HG03460 (cell line): ENCODE measurements around the gene SPRED2.
A peak's percentile ranks its signal among the peaks of the same experiment; 100 is the strongest.

Experiments
- ATAC-seq: cut with Tn5 transposase; IDR thresholded peaks from one replicate; pipeline ENCODE4 v1.9.1; 2021; ENCODE audit not compliant: unreplicated experiment

SPRED2 gene

DNA sequence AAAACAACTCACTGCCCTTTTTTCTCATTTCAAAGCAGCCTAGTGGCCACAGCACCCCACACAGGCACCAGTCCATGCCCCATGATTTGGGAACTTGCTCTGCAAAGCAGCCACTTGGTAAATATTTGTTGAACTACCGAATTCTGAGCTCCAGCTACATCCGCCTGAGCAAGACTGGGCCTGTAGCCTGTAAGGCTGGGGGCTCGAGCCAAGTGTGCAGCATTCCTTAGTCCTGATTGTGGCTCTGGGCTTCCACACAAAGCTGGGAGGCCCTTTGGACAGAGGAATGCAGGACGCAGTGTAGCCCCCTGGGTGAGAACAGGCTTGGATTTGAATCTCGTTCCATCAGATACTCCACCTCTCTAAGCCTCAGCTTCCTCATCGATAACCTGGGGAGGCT, 116.3 kb downstream of the SPRED2 start:
- ATAC-seq, result no peak

DNA sequence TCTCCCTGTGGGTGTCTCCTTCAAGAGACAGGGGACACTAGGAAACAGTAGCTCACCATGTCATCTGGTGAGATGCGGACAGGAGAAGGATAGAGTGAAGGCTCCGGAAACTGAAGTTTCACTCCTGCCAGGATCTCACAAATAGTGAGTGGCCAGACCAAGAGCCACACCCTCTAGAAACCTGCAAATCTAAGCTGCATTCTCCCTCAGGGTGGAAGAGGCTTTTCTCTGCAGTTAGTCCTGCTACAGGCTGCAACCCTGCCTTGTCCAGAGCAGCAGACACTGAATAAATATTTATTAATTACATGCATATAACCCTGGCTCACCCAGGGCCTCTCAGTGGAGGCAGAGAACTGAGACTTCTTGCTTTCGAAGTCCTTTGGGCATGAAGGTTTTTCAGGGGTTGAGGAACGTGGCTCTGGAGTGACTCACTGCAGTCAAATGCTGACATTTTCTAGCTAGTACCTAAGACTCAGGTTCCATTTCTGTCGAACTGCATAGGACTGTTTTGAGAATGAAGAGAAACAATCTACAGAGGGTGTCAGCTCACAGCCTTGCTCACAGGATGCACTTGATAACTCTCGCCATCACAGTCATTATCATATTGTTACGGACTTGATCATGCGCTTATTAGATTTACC, 117.5 kb downstream of the SPRED2 start:
- ATAC-seq, result no peak

DNA sequence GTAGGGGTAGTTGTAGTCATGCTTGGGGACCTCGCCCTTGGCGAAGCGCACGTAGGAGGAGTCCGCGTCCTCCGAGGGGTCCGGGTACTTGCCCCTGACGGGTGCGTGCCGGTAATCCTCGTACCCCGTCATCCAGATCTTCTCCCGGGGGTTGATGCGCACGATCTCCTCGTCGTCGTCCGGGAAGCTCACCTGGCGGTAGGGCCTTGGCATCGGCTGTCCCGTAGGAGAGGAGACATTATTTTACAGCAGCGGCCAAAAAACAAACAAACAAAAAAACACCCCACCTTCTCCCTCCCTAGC, 118.5 kb downstream of the SPRED2 start:
- ATAC-seq, result no peak

DNA sequence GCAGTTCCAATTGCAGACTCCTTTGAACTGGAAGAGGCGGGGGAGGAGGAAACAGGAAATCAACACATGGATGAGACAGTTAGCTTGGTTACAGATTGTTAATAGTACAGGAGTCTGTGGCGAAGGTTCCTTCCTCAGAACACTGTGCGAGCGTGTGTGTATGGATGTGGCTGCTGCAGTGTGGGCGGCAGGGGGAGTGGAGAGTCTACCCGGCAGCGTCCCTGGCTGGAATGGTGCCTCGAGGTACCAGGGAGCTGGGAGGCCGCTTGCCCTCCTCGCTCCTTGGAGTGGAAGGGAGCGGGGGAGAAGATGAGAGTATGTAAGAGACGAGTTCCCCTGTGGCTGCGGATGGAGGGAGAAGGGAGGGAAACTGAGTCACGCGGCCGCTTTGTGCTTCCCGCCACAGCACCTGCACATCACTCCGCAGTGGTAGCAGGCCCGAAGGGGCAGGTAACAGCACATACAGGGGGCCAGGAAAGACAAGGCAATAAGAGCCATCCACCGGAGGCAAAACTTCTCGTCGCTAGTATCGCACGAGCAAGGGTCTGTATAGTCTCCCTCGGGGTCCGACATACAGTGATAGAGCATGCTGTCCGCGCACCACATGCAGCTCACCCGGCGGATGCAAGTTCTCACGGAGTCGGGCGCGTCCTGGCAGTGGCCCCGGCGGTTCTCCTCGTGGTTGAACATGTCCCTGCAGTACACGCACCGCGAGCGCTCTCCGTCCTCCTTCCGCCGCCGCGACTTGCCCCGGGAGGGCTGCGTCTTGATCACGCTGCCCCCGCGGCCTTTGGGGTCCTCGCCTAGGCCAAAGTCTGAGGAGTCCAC, 119.1 kb downstream of the SPRED2 start:
- no peak for ATAC-seq

DNA sequence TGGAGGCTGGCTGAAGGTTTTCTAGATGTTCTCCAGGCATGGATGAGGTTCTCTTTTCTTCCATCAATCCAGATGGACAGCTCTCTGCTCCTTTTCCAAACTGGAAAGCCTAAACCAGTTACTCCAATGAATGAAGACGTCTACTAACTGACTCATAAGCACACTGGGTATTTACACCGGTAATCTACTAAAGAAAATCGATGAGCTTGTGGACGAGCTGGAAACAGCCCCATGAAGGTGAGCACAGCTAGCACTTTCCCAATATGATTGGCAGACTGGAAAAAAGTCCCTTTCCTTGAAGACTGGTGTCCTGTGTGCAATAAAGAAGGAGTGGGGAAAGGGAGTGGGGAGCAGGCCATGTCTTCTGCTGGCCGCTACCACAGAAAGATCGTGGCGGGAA, 120.8 kb downstream of the SPRED2 start:
- no peak for ATAC-seq

DNA sequence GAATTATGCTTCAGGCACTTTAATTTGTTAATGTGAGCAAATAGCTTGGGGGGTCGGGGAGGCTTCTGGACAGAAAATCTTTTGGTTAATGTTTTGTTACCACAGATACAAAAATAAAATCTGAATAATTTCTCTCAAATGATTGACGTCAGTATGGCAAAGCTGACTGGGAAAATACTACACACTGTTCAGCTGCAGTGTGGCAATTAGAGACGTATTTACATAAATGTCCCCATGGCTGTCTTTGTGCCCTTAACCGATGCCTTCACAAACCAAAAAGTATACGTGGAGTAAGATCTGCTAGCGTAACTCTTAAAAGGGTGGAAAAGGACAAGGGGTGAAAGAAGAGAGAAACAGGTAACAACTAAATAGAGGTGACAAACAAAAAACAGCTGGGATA, 121.3 kb downstream of the SPRED2 start:
- no peak for ATAC-seq

DNA sequence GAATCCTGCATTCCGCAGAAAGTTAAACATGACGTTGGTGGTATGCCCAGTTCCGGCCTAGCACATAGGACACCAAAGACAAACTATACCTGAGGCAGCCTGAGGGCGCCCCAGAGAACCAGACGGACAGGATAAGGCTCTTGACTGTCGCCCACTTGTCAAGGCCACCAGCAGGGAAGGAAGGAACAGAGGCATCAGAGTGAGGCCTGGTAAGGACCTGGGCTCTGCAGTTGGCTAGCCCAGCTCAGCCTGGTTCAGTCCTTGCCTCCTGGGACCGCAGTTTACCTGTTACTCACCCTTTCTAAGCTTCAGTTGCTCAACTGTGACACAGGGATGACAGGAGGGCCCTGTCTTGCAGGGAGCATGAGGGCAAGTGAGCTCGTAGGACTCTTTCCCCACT, 122.7 kb downstream of the SPRED2 start:
- ATAC-seq, result no peak

DNA sequence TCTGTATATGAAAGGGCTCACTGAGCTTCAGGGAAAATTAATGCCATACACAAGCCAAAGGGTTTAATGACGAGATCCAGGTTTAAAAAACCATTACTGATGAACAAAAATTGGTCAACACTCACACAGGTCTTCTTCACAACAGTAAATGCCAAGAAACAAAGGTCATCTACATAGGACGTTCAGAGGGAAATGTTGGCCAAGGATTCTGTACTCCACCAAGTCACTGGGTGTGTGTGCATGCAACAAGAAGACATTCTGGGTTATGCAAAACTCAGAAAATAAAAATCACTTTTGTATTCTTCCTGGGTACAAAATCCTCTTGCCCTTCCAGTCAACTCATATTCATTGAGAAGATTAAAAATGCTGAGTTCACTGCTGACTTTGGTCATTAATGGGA, 126.5 kb downstream of the SPRED2 start:
- ATAC-seq, result no peak

DNA sequence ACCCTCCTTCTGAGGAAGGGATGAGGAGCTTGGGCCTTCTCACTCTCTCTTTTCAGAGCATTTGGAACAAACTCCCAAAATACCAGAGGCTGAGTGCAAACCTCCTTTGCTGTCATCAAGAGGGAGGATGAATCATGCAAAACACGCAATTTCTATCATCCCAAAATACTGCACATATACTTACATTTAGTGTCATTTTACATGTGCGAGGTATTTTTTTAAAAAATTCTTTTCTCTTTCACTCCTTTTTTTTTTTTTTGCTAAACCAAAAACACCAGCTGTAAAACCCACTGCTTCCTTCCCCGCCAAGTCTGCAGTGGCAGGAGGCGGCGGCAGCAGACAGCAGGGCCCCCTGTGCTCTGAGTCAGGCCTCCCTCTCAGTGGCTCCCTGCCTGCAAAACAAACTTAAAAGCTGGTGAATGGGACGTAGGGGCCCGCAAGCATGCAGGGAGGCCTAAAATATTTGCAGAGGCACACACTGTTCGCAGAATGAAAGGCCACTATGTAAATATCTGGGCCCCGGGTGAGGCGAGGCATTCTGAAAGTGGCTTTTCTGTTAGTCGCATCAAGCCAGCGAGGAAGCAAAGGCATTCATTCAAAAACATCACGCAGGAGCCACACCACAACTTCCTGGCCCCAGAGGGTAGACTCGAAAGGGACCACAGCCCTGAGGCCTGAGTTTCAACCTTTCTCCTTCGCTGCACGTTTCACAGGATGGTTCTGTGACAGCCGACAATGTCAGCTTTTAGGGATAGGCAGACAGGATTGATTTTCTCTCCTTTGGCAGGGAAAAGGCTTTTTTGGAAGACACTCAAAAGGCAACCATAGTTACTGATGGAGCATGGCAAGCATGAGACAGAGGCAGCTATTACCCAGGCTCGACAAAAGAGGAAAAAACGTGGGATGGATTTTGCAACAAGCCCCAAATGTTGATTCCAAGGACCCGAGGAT, 131.4 kb downstream of the SPRED2 start:
- ATAC-seq, result peak; percentile 85

DNA sequence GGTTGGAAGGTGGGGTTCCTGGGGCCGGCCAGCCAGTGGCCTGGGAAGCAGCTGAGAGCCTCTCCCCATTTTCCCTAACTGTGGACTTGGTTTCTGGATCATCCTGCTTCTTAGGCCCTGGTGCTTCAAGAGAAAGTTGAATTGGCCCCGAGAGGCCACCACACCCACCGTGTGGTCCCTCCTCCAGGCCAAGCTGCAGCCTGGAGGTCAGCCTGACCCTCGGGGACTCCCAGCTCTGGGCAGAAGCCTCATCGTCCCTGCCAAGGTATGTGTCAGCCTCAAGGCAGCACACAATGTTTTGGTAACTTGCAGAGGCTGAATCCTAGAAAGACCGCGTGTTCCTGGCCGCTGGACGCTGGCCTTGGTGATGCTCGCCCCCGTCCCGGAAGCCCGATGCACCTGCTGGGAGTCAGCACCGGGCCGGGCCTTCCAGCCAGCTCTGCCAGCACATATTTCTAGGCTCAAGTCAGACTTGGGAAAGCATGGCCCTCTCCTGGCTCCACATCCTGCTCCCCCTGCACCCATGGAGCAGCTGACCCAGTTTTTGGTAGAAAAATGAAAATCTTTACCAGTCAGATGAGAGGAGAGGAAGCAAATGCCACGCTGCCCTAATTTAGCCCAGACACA, 132.2 kb downstream of the SPRED2 start:
- no peak for ATAC-seq

DNA sequence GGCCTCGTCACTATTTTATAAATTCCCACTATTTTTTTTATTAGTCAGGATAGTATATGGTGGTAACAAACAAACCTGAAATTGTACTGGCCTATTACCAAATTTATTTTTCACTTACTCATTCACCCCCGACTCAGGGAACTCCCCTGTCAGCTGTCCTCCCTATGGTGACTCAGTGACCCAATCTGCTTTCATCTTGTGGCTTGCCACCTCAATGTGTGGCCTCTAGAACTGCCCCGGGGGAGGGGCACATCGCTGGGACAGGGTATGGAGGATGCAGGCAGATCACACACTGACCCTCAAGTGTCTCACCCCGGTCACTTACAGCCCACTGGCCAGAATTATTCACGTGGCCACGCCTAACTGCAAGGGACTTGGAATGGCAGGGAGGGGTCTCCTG, 133.2 kb downstream of the SPRED2 start:
- ATAC-seq, result no peak

DNA sequence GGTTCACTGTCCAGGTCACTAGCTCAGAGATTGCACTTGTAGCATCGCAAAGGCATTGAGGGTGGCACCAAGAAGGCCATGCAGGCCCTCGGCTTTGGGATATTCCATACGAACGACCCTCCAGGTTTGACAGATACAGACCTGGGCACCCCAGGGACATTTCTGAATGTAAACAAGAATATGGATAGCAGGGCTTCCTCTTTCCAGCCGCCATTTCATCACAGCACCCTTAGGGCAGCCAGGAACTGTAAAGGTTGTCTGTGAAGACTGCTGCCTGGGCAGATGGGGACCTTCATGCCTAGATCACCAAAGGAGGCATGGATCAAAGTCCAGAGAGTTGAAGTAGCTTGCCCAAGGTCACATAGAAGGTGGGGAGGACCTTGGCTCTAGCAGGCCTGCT, 134.3 kb downstream of the SPRED2 start:
- ATAC-seq, result no peak

DNA sequence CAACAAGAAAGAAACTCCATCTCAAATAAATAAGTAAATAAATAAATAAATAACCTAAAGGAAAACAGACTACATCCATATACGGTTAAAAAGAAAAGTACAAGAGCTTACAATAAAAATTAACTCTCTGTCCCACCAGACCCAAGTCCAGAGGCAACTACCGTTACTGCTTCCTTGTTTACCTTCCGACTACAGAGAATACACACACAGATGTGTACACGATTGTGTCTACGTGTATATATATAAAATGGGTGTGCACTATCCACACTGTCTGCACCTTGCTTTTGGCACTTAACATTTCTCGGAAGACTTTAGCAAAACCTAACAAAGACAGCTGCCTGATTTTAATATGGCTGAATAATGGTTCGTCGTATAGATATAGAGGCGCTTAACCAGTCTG, 134.9 kb downstream of the SPRED2 start:
- no peak for ATAC-seq

DNA sequence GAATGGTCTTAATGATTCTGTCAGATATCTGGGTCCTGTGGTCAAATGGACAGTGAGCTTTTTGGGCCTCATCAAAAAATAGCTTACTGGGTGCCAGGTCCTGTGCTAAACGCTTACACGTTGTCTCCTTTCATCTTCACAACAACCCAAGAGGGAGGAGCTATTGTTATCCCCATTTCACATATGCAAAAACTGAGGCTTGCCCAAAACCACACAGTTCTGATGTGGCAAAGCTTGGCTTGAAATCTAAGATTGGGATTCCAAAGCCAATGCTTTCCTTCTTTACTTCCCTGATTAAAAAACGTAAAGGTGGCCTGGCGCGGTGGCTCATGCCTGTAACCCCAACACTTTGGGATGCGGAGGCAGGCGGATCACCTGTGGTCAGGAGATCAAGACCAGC, 135.4 kb downstream of the SPRED2 start:
- ATAC-seq, result no peak

DNA sequence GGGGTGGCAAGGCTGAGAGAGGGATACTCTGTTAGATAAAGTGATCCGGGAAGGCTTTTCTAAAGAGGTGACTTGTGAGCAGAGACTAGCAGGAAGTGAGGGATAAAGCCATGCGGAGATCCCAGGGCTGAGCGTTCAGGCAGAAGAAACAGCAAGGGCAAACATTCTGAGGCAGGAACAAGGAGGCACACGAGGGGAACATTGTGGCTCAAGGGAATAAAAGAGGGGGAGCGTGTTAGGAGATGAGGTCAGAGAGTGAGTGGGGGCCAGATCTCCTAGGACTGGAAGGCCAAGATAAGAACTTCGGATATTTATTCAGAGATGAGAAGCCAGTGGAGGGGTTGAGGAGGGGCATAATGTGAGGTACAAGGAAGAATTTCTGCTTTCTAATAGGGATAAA, 137.7 kb downstream of the SPRED2 start:
- ATAC-seq, result no peak

DNA sequence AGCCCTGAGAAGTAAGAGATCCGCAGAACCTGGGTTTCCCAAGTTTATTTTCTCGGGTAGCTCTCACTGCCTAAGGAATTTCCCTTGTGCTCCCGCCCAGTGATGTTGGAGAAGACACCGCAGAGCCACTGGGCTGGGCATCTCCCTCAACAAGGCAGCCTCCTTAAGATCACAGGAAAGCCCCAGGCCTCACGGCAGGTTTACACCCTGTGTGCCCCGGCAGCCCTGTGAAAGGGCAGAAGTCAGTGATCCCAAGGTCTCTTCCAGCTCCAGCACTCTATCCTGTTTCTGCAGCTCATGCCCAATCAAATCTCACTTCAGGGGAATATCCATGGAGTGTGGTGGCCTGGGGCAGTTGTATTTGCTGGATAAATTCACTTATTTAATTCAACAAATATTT, 138.3 kb downstream of the SPRED2 start:
- ATAC-seq, result no peak

DNA sequence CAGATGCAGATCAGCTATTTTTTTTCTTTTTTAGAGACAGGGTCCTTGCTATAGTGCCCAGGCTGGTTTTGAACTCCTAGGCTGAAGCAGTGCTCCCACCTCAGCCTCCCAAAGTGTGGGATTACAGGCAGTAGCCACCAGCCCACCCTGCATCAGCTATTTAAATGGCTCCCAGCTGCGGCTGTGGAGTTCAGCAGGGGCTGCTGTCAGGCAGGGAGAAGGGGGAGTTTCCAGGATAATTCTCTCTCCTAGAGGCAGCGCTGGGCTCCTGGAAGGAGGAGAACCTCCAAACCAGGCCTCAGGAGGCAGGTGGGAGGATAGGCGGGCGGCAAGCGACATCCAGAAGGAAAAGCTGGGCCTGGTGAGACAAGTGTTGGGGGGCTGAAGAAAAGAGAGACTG, 139.0 kb downstream of the SPRED2 start:
- ATAC-seq, result no peak

DNA sequence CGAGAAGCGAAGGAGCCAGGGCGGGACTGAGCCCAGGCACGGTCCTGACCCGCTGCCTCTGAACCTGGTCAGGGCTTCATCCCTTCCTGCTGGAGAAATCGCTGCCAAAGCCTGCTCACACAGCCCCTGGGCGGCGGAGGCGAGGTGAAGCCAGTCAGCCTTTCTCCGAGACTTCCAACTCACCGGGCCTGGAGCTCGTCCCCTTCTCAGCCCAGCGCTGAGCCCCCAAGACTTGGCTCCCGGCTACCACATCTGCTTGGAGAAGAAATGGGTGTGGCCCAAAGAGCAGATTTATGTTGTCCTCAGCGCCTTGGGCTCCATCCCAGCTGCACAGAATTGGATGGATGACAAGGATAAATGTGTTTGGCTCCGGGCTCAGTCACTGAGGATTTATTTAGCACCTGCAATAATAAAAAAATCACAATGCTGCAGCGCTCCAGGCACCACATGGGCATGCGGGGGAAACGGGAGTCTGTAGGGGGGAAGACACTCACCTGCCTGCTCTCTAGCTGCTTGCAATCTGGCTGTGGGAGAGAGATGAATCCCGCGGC, 139.9 kb downstream of the SPRED2 start:
- no peak for ATAC-seq

DNA sequence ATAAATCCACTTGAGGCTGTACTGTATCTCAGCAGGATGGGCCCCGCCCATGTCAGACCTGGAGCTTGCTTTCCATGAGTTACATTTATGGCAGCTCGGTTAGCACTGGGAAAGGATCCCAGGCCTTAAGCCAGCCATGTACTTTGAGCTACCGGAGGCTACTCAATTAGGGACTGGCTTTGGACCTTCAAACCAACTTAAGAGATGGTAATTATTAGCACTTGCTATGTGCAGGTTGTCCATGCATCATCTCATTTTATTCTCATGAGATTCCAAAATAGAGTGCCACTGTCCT, 140.3 kb downstream of the SPRED2 start:
- ATAC-seq, result no peak

DNA sequence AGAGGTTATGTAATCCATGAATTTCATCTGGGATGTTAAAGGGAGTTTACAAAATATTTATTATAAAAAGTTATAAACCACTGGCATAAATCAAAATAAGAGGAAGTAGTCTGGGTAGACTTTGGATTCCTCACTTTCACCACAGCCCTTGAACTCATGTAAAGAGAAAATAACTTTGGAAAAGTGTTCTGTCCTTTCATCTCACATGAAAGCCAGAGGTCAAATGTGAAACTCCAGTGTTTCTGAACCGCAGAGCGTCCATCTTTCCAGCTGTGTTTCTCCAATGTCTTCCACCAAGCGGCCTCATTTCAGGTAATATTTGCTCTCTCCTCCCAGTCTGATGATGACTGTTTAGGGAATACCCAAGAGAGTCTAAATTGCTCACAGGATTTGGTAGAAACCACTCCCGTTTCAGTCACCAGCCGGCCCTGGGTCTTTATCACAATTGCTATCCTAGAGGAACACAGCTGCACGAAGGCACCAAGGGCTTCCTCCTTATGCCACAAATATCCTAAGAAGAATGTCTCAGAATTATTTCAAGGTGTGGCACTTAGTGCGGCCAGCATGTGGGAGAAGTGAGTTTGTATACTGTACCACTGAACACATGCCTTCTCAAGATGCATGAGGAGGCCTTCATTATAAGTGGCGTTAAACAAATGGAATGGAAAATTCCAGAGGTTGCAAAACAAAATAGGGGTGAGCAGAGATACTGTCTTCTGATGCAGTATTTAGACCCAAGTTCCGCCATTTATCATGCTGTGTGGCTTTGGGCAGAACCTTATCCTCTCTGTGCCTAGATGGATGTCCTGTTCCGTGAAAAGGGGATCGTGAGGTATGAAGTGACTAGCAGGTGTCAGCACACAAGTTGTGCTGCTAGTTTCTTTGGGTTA, 140.9 kb downstream of the SPRED2 start:
- no peak for ATAC-seq
